Renal pelvis (tissue), 4 donors: ENCODE data around the gene UTS2R. TPM values are rescaled to one million over a fixed set of nuclear protein-coding genes. Genes with fewer than 3 reads are reported as not detected.
A peak's percentile ranks its signal among the peaks of the same experiment; 100 is the strongest.
"Not testable (repeated sequence)": the region's sequence is repeated elsewhere in the genome, so short reads cannot be mapped to it uniquely, and the experiment has no call there.

Experiments
- DNase-seq: peaks from one replicate; pipeline ENCODE4 v3.0.0-alpha.2; 2013
- polyA plus RNA-seq, 3 donors: library from polyadenylated mRNA; unstranded; fragments of 120-200 nt; gene quantifications; one replicate each; pipeline ENCODE4 v1.2.1, GENCODE V29; 2013; ENCODE audit not compliant: insufficient read length in 3 of 3

The UTS2R gene
- polyA plus RNA-seq, 3 donors: 0.71 to 0.91 (median 0.75) TPM

GRCh38 chr17:82351713-82352488 is 19.7 kb upstream of the UTS2R start:
- DNase-seq: peak; percentile 85

- no peak for DNase-seq
Measured at GRCh38 chr17:82353484-82353883, 18.1 kb upstream of the UTS2R start.

GRCh38 chr17:82354804-82355308 is 16.7 kb upstream of the UTS2R start:
- DNase-seq: no peak

GRCh38 chr17:82355770-82356427 is 15.7 kb upstream of the UTS2R start:
- DNase-seq: no peak

- no peak for DNase-seq
Measured at GRCh38 chr17:82356845-82357355, 14.7 kb upstream of the UTS2R start.

- no peak for DNase-seq
Measured at GRCh38 chr17:82357394-82357793, 14.2 kb upstream of the UTS2R start.

- DNase-seq: no peak
Measured at GRCh38 chr17:82358465-82359350, 12.9 kb upstream of the UTS2R start, which contains the start of gene TEX19. TEX19 (plus strand) TSS chr17:82359247; CDS start chr17:82362151, 2,904 bp downstream.

GRCh38 chr17:82359451-82360074 is 12.0 kb upstream of the UTS2R start:
- not testable (repeated sequence) for DNase-seq

- DNase-seq: no peak
Measured at GRCh38 chr17:82361885-82362633, 9.5 kb upstream of the UTS2R start.

- DNase-seq: no peak
Measured at GRCh38 chr17:82365606-82366295, 5.8 kb upstream of the UTS2R start.

GRCh38 chr17:82366749-82367148 is 4.8 kb upstream of the UTS2R start:
- DNase-seq: no peak

- DNase-seq: no peak
Measured at GRCh38 chr17:82367724-82368524, 3.6 kb upstream of the UTS2R start.

GRCh38 chr17:82369211-82369610 is 2.4 kb upstream of the UTS2R start:
- DNase-seq: no peak

GRCh38 chr17:82370471-82371332 is 863 bp upstream of the UTS2R start:
- DNase-seq: no peak

- DNase-seq: no peak
Measured at GRCh38 chr17:82372249-82373071, 895 bp downstream of the UTS2R start.

GRCh38 chr17:82373072-82373452 is 1.5 kb downstream of the UTS2R start:
- not testable (repeated sequence) for DNase-seq
